GM03348 (cell line): ENCODE measurements around the gene KATNIP.
A peak's percentile ranks its signal among the peaks of the same experiment; 100 is the strongest.

Experiments used
- DNase-seq: peaks from one replicate; pipeline ENCODE4 v3.0.0; 2012; ENCODE audit warnings: low spot score

Gene KATNIP

GRCh38 chr16:27549746-27550581 lies at the start of gene KATNIP, which contains the start of gene GTF3C1:
KATNIP (plus strand) TSS chr16:27550144; CDS start chr16:27550171, 27 bp downstream.
GTF3C1 (minus strand) TSS chr16:27549913; CDS start chr16:27549890, 23 bp downstream.
- peak; percentile 100 for DNase-seq

- DNase-seq, result no peak
These were observed 49.1 kb upstream of the KATNIP start for GRCh38 chr16:27500801-27501200.

GRCh38 chr16:27503662-27504061 lies 46.3 kb upstream of the KATNIP start:
- DNase-seq, result no peak

GRCh38 chr16:27505297-27506236 lies 44.4 kb upstream of the KATNIP start:
- peak; percentile 25 for DNase-seq

- DNase-seq, result no peak
These were observed 43.2 kb upstream of the KATNIP start for GRCh38 chr16:27506771-27507170.

- no peak for DNase-seq
These were observed 41.5 kb upstream of the KATNIP start for GRCh38 chr16:27508476-27508875.

GRCh38 chr16:27511657-27512448 lies 38.1 kb upstream of the KATNIP start:
- DNase-seq, result no peak

GRCh38 chr16:27514806-27515205 lies 35.1 kb upstream of the KATNIP start:
- no peak for DNase-seq

GRCh38 chr16:27515874-27516353 lies 34.0 kb upstream of the KATNIP start:
- DNase-seq, result peak; percentile 62

GRCh38 chr16:27516365-27516764 lies 33.6 kb upstream of the KATNIP start:
- DNase-seq, result no peak

GRCh38 chr16:27517664-27518063 lies 32.3 kb upstream of the KATNIP start:
- no peak for DNase-seq

- no peak for DNase-seq
These were observed 31.7 kb upstream of the KATNIP start for GRCh38 chr16:27518226-27518625.

GRCh38 chr16:27520982-27521673 lies 28.8 kb upstream of the KATNIP start:
- no peak for DNase-seq

- no peak for DNase-seq
These were observed 27.7 kb upstream of the KATNIP start for GRCh38 chr16:27522173-27522707.

GRCh38 chr16:27526180-27526579 lies 23.8 kb upstream of the KATNIP start:
- no peak for DNase-seq

- DNase-seq, result no peak
These were observed 21.6 kb upstream of the KATNIP start for GRCh38 chr16:27528294-27528693.

- no peak for DNase-seq
These were observed 20.0 kb upstream of the KATNIP start for GRCh38 chr16:27529962-27530361.

- no peak for DNase-seq
These were observed 18.8 kb upstream of the KATNIP start for GRCh38 chr16:27531186-27531585.

GRCh38 chr16:27531826-27532800 lies 17.8 kb upstream of the KATNIP start:
- DNase-seq, result no peak

GRCh38 chr16:27534256-27534655 lies 15.7 kb upstream of the KATNIP start:
- no peak for DNase-seq
